ENCODE results near the gene OR4E2.

DNA sequence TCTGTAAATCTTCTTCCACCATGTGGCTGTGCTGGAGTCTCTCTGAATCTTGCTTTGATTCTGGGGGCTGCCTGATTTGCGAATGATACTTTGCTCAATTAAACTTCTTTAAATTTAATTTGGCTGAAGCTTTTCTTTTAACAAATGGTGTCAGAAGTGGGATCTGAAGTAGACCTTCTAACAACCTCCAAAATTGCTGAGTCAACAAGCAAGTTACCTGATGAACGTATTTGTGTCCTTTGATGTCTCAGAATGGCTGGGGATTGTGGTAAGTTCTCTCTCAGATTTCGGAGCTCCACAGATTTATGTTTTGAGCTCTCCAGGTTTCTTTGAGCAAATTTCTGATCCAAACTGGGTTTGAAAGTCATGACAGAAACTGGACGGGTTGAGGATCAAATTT is 21.9 kb downstream of the OR4E2 start:
- TF ChIP-seq, protein P1, sequence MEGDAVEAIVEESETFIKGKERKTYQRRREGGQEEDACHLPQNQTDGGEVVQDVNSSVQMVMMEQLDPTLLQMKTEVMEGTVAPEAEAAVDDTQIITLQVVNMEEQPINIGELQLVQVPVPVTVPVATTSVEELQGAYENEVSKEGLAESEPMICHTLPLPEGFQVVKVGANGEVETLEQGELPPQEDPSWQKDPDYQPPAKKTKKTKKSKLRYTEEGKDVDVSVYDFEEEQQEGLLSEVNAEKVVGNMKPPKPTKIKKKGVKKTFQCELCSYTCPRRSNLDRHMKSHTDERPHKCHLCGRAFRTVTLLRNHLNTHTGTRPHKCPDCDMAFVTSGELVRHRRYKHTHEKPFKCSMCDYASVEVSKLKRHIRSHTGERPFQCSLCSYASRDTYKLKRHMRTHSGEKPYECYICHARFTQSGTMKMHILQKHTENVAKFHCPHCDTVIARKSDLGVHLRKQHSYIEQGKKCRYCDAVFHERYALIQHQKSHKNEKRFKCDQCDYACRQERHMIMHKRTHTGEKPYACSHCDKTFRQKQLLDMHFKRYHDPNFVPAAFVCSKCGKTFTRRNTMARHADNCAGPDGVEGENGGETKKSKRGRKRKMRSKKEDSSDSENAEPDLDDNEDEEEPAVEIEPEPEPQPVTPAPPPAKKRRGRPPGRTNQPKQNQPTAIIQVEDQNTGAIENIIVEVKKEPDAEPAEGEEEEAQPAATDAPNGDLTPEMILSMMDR (IDR thresholded peaks at IDR 0.05; ENCODE audit: borderline replicate concordance, extremely low read depth, low read length, poor library complexity, severe bottlenecking) = no peak
- no peak for TF ChIP-seq EZH2 (IDR thresholded peaks at IDR 0.05; ENCODE audit: borderline replicate concordance, low read depth, low read length, severe bottlenecking)

All from DND-41 (cell line).